HG03439 (cell line): Measurements from ENCODE around the gene IVL.

ENCODE experiments used
- ATAC-seq: cut with Tn5 transposase; IDR thresholded peaks from one replicate; pipeline ENCODE4 v1.9.1; 2021; ENCODE audit warnings: mild to moderate bottlenecking, moderate library complexity; ENCODE audit not compliant: unreplicated experiment

Gene IVL

GRCh38 chr1:152886758-152887409 lies 21.5 kb upstream of the IVL start:
- no peak for ATAC-seq

- ATAC-seq = no peak
Measured at GRCh38 chr1:152888126-152888525, 20.2 kb upstream of the IVL start.

- no peak for ATAC-seq
Measured at GRCh38 chr1:152899027-152899426, 9.3 kb upstream of the IVL start.

GRCh38 chr1:152899883-152900282 lies 8.5 kb upstream of the IVL start:
- ATAC-seq = no peak

- ATAC-seq = no peak
Measured at GRCh38 chr1:152901631-152902030, 6.7 kb upstream of the IVL start.

GRCh38 chr1:152902636-152903035 lies 5.7 kb upstream of the IVL start:
- ATAC-seq = no peak

- ATAC-seq = no peak
Measured at GRCh38 chr1:152904688-152905440, 3.5 kb upstream of the IVL start.

- no peak for ATAC-seq
Measured at GRCh38 chr1:152906023-152906565, 2.3 kb upstream of the IVL start.

GRCh38 chr1:152909206-152909605 lies 860 bp downstream of the IVL start:
- no peak for ATAC-seq

GRCh38 chr1:152912471-152912870 lies 4.1 kb downstream of the IVL start:
- ATAC-seq = no peak

GRCh38 chr1:152912900-152913299 lies 4.6 kb downstream of the IVL start:
- no peak for ATAC-seq

- no peak for ATAC-seq
Measured at GRCh38 chr1:152917794-152918193, 9.4 kb downstream of the IVL start.

GRCh38 chr1:152919071-152919470 lies 10.7 kb downstream of the IVL start:
- ATAC-seq = no peak

- no peak for ATAC-seq
Measured at GRCh38 chr1:152924191-152924590, 15.8 kb downstream of the IVL start.

- no peak for ATAC-seq
Measured at GRCh38 chr1:152926091-152926490, 17.7 kb downstream of the IVL start.

- no peak for ATAC-seq
Measured at GRCh38 chr1:152928671-152929070, 20.3 kb downstream of the IVL start.

GRCh38 chr1:152932170-152932811 lies 23.9 kb downstream of the IVL start:
- ATAC-seq = no peak

- ATAC-seq = no peak
Measured at GRCh38 chr1:152933196-152933595, 24.9 kb downstream of the IVL start.

- no peak for ATAC-seq
Measured at GRCh38 chr1:152940614-152941013, 32.3 kb downstream of the IVL start.

- no peak for ATAC-seq
Measured at GRCh38 chr1:152941037-152941711, 32.8 kb downstream of the IVL start.

GRCh38 chr1:152942161-152942560 lies 33.8 kb downstream of the IVL start:
- no peak for ATAC-seq
